Mesendoderm (in vitro differentiated cells): ENCODE results near the gene KCNK10.
A peak's percentile ranks its signal among the peaks of the same experiment; 100 is the strongest.

Experiments used
- DNase-seq: peaks from one replicate; pipeline ENCODE4 v3.0.0; 2013
- H2AK5ac ChIP-seq: 2 replicates; pipeline ENCODE4 v1.6.1; 2013; ENCODE audit warnings: low read length, inconsistent platforms
- H2BK120ac ChIP-seq: 2 replicates; pipeline ENCODE4 v1.6.1; 2013; ENCODE audit warnings: low read depth, mild to moderate bottlenecking, low read length, moderate library complexity, mixed read lengths
- H2BK15ac ChIP-seq: replicated peaks from 2 replicates; pipeline ENCODE4 v1.6.1; 2013; ENCODE audit warnings: low read depth, mild to moderate bottlenecking, moderate library complexity
- H2BK5ac ChIP-seq: 2 replicates; pipeline ENCODE4 v1.6.1; 2013; ENCODE audit warnings: low read length, inconsistent platforms
- H3K18ac ChIP-seq: 2 replicates; pipeline ENCODE4 v1.6.1; 2013; ENCODE audit warnings: mild to moderate bottlenecking, low read length, mixed read lengths
- H3K23ac ChIP-seq: one replicate; pipeline ENCODE4 v1.6.1; 2013; ENCODE audit warnings: low read length
- H3K27ac ChIP-seq: 2 replicates; pipeline ENCODE4 v1.5.1; 2013; ENCODE audit warnings: low read depth, mild to moderate bottlenecking, inconsistent platforms, low read length, moderate library complexity
- H3K27me3 ChIP-seq: 2 replicates; pipeline ENCODE4 v1.6.1; 2013; ENCODE audit warnings: low read length, control low read depth, mild to moderate bottlenecking, inconsistent platforms; ENCODE audit not compliant: insufficient read depth, poor library complexity
- H3K36me3 ChIP-seq: 2 replicates; pipeline ENCODE4 v1.6.1; 2013; ENCODE audit warnings: low read length, inconsistent platforms; ENCODE audit not compliant: control insufficient read depth, insufficient read depth
- H3K4ac ChIP-seq: one replicate; pipeline ENCODE4 v1.6.1; 2013; ENCODE audit warnings: low read depth, mild to moderate bottlenecking, low read length, moderate library complexity
- H3K4me1 ChIP-seq: 2 replicates; pipeline ENCODE4 v1.6.1; 2013; ENCODE audit warnings: low read depth, low read length, inconsistent platforms; ENCODE audit not compliant: control insufficient read depth
- H3K4me2 ChIP-seq: 2 replicates; pipeline ENCODE4 v1.6.1; 2013; ENCODE audit warnings: low read length
- H3K4me3 ChIP-seq: 2 replicates; pipeline ENCODE4 v1.5.1; 2013; ENCODE audit warnings: mild to moderate bottlenecking, low read length
- H3K56ac ChIP-seq: one replicate; pipeline ENCODE4 v1.6.1; 2013; ENCODE audit warnings: low read length
- H3K79me1 ChIP-seq: 2 replicates; pipeline ENCODE4 v1.6.1; 2013; ENCODE audit warnings: low read length, inconsistent platforms
- H3K79me2 ChIP-seq: 2 replicates; pipeline ENCODE4 v1.6.1; 2013; ENCODE audit warnings: mild to moderate bottlenecking, low read length; ENCODE audit not compliant: control insufficient read depth, insufficient read depth
- H3K9ac ChIP-seq: 2 replicates; pipeline ENCODE4 v1.6.1; 2013; ENCODE audit warnings: low read length, inconsistent platforms
- H4K5ac ChIP-seq: one replicate; pipeline ENCODE4 v1.6.1; 2013; ENCODE audit warnings: low read length
- H4K8ac ChIP-seq: one replicate; pipeline ENCODE4 v1.6.1; 2013; ENCODE audit warnings: low read depth, mild to moderate bottlenecking, control low read depth, low read length, moderate library complexity
- whole genome bisulfite sequencing: extraction: QIAGEN DNeasy Blood & Tissue Kit; methylation state at CpG from one replicate; pipeline ENCODE4 v1.1.7; 2013; ENCODE audit warnings: low lambda C conversion rate, missing lambda C conversion rate; ENCODE audit not compliant: insufficient coverage; ENCODE audit errors: extremely low coverage; 5-methylcytosine and 5-hydroxymethylcytosine counted together

The KCNK10 gene

GRCh38 chr14:88188745-88189416 lies 134.2 kb downstream of the KCNK10 start:
- Histone ChIP-seq H3K27me3 (no peaks in the 10 kb centered on the region), H3K27ac (no peak overlapping the region), H3K9ac (peak overlapping the region; percentile 57), H3K4me3 (no peak overlapping the region), H3K79me1 (no peaks in the 10 kb centered on the region), H3K18ac (no peak overlapping the region), H3K79me2 (no peaks in the 10 kb centered on the region), H2BK120ac (no peak overlapping the region), H4K8ac (no peak overlapping the region), H3K4me2 (peak overlapping the region; percentile 49), H4K5ac (no peak overlapping the region), H3K4ac (no peak overlapping the region), H3K36me3 (no peaks in the 10 kb centered on the region), H3K4me1 (peaks cover 4% of the 10 kb centered on the region), H2BK15ac (no peak overlapping the region), H3K56ac (peak overlapping the region; percentile 80), H2AK5ac (no peak overlapping the region), H3K23ac (peak overlapping the region; percentile 16), H2BK5ac (no peak overlapping the region)
- no peak for DNase-seq
- WGBS: no CpG with 5 or more reads among the region's 13 CpGs

GRCh38 chr14:88185843-88186242 lies 137.2 kb downstream of the KCNK10 start:
- Histone ChIP-seq H2BK5ac (no peak overlapping the region), H3K79me1 (no peaks in the 10 kb centered on the region), H2BK15ac (no peak overlapping the region), H2AK5ac (no peak overlapping the region), H3K18ac (no peak overlapping the region), H3K4me1 (peaks cover 4% of the 10 kb centered on the region), H4K8ac (no peak overlapping the region), H3K4me2 (no peak overlapping the region), H3K27me3 (no peaks in the 10 kb centered on the region), H3K56ac (no peak overlapping the region), H3K36me3 (no peaks in the 10 kb centered on the region), H3K4ac (no peak overlapping the region), H4K5ac (no peak overlapping the region), H3K4me3 (no peak overlapping the region), H2BK120ac (no peak overlapping the region), H3K27ac (no peak overlapping the region), H3K79me2 (no peaks in the 10 kb centered on the region), H3K23ac (no peak overlapping the region), H3K9ac (no peak overlapping the region)
- DNase-seq: no peak
- WGBS: no CpG with 5 or more reads among the region's 22 CpGs

GRCh38 chr14:88184956-88185355 lies 138.1 kb downstream of the KCNK10 start:
- H2BK15ac ChIP-seq: no peak overlapping the region
- no peaks in the 10 kb centered on the region for H3K79me2 ChIP-seq
- no peaks in the 10 kb centered on the region for H3K27me3 ChIP-seq
- DNase-seq: no peak
- no peak overlapping the region for H3K4me2 ChIP-seq
- H4K8ac ChIP-seq: no peak overlapping the region
- no peak overlapping the region for H3K56ac ChIP-seq
- no peak overlapping the region for H3K18ac ChIP-seq
- peaks cover 5% of the 10 kb centered on the region for H3K4me1 ChIP-seq
- H4K5ac ChIP-seq: no peak overlapping the region
- H2BK5ac ChIP-seq: no peak overlapping the region
- H3K27ac ChIP-seq: no peak overlapping the region
- H2BK120ac ChIP-seq: no peak overlapping the region
- no peak overlapping the region for H3K9ac ChIP-seq
- H3K4ac ChIP-seq: no peak overlapping the region
- H3K79me1 ChIP-seq: no peaks in the 10 kb centered on the region
- no peak overlapping the region for H2AK5ac ChIP-seq
- whole genome bisulfite sequencing: no CpG with 5 or more reads among the region's 8 CpGs
- no peaks in the 10 kb centered on the region for H3K36me3 ChIP-seq
- H3K23ac ChIP-seq: no peak overlapping the region
- H3K4me3 ChIP-seq: no peak overlapping the region

- no peak overlapping the region for H3K4ac ChIP-seq
- H3K23ac ChIP-seq: no peak overlapping the region
- no peak overlapping the region for H3K56ac ChIP-seq
- no peaks in the 10 kb centered on the region for H3K79me1 ChIP-seq
- H4K5ac ChIP-seq: no peak overlapping the region
- no peak overlapping the region for H3K27ac ChIP-seq
- H2BK5ac ChIP-seq: no peak overlapping the region
- H3K18ac ChIP-seq: no peak overlapping the region
- no peak overlapping the region for H2AK5ac ChIP-seq
- H3K4me1 ChIP-seq: peaks cover 3% of the 10 kb centered on the region
- no peak overlapping the region for H2BK15ac ChIP-seq
- WGBS: no CpG with 5 or more reads among the region's 5 CpGs
- H3K9ac ChIP-seq: no peak overlapping the region
- H3K27me3 ChIP-seq: no peaks in the 10 kb centered on the region
- H3K4me2 ChIP-seq: no peak overlapping the region
- no peak overlapping the region for H2BK120ac ChIP-seq
- no peak overlapping the region for H3K4me3 ChIP-seq
- H3K36me3 ChIP-seq: no peaks in the 10 kb centered on the region
- no peak overlapping the region for H4K8ac ChIP-seq
- DNase-seq: peak; percentile 58
- H3K79me2 ChIP-seq: no peaks in the 10 kb centered on the region
These were observed 142.0 kb downstream of the KCNK10 start for GRCh38 chr14:88181072-88181471.

GRCh38 chr14:88179716-88180115 lies 143.4 kb downstream of the KCNK10 start:
- DNase-seq: no peak
- Histone ChIP-seq H2AK5ac (no peak overlapping the region), H3K4me3 (no peak overlapping the region), H3K18ac (no peak overlapping the region), H3K56ac (no peak overlapping the region), H2BK5ac (no peak overlapping the region), H3K27me3 (no peaks in the 10 kb centered on the region), H3K4me2 (no peak overlapping the region), H3K79me1 (no peaks in the 10 kb centered on the region), H3K27ac (no peak overlapping the region), H3K9ac (no peak overlapping the region), H2BK120ac (no peak overlapping the region), H3K4me1 (peaks cover 3% of the 10 kb centered on the region), H3K79me2 (no peaks in the 10 kb centered on the region), H2BK15ac (no peak overlapping the region), H3K23ac (no peak overlapping the region), H3K36me3 (no peaks in the 10 kb centered on the region), H3K4ac (no peak overlapping the region), H4K8ac (no peak overlapping the region), H4K5ac (no peak overlapping the region)
- no CpG with 5 or more reads among the region's 6 CpGs for WGBS

GRCh38 chr14:88170333-88170732 lies 152.7 kb downstream of the KCNK10 start:
- Histone ChIP-seq H3K56ac (no peak overlapping the region), H4K8ac (no peak overlapping the region), H2BK15ac (no peak overlapping the region), H3K9ac (no peak overlapping the region), H3K4me2 (no peak overlapping the region), H3K79me2 (no peaks in the 10 kb centered on the region), H3K4me1 (peaks cover 5% of the 10 kb centered on the region), H2BK5ac (no peak overlapping the region), H3K27me3 (no peaks in the 10 kb centered on the region), H3K4ac (no peak overlapping the region), H2BK120ac (no peak overlapping the region), H2AK5ac (no peak overlapping the region), H3K27ac (no peak overlapping the region), H4K5ac (no peak overlapping the region), H3K36me3 (no peaks in the 10 kb centered on the region), H3K18ac (no peak overlapping the region), H3K23ac (no peak overlapping the region), H3K4me3 (no peak overlapping the region), H3K79me1 (no peaks in the 10 kb centered on the region)
- no peak for DNase-seq
